Stimulated activated CD8-positive, alpha-beta memory T cell treated with anti-CD3 and anti-CD28 coated beads, Interleukin-4, amount 100 ng/mL, for 1 hour (primary cell): ENCODE results near the gene CALN1.

Experiments
- DNase-seq, 2 donors: peaks; one replicate each; pipeline ENCODE4 v3.0.0-alpha.2; 2020; ENCODE audit warnings: low read depth in 2 of 2, low spot score in 1 of 2

The CALN1 gene

DNA sequence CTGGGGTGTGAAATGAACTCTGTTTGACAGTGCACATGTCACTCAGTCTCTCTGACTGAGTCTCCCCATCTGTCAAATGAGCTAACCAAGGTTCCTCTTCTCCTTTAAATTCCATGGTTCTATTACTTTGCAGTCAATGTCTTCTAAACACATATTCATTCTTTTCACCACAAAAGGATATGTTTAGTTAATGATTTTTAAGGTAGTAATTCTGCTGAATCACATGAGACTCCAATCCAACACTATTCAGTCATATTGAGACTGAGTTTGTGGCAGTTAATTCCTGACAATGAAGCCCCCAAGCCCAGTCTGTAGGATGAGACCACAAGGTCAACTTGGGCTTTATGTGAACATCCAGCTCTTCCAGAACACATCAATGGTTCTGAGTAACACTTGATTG, 85.3 kb downstream of the CALN1 start:
- no peak for DNase-seq

DNA sequence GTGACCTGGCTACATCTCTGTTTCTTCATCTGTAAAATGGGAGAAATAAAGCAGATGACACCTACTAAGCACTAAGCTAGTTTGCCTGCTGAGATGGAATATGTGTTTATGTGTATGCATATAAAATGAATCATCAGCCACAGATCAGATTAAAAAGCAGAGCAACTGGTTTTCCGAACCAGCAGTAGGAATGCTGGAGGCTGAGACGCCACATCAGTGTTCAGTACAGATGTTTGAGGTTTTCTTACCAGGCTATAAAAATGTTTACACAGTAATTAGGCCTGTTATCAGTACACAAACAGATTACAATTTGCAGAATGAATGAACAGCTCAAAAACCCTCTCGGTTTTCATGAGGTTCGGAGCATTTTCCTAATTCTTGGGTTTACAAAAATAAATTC, 85.8 kb downstream of the CALN1 start:
- no peak for DNase-seq

DNA sequence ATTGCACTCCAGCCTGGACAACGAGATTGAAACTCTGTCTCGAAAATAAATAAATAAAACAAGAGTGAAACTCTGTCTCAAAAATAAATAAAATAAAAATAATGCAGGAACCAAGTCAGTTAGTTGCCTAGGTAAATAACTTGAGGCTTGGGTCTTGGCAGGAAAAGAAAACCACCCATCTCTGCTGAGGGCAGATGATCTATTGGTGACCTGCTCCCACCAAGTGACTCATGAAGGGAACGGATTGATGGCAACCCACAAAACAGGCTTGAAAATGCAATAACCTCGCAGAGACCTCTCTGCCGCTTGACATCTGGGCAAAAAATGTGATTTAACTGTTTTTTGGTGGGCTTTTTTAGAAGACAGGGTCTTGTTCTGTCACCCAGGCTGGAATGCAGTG, 86.6 kb downstream of the CALN1 start:
- no peak for DNase-seq

DNA sequence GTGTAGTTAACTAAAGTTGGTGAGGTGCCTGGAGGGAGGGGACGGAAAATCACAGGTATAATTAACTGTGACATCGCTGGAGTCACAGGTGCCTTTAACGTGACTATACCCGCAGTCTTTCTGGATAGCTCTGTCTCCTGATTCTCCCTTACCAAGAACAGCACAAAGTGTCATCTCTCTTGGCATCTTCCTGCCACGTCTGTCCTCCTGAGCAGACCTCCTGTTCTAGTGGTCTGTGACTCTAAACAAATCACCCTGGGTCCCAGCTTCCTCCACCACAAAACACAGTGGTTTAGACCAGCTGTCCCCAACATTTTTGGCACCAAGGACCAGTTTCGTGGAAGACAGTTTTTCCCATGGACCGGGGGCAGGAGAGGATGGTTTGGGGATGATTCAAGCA, 90.5 kb downstream of the CALN1 start:
- no peak for DNase-seq

DNA sequence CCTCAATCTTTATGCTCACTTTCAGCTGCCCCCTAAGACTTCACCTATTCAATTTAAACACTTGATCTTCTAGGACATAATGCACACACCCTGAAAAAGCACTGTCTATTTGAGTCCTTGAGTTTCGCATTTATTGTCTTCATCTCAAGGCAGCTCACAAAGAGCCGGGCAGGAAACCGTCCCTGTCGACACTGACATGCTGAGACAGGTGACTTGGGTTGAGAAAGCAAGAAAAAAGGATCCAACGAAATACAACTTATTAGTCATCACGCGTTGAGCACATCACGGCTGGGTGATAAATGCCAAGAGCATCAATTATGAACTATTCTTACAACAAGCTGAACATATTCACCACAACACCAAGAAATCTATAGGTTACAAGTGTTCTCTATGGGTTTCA, 91.1 kb downstream of the CALN1 start:
- no peak for DNase-seq

DNA sequence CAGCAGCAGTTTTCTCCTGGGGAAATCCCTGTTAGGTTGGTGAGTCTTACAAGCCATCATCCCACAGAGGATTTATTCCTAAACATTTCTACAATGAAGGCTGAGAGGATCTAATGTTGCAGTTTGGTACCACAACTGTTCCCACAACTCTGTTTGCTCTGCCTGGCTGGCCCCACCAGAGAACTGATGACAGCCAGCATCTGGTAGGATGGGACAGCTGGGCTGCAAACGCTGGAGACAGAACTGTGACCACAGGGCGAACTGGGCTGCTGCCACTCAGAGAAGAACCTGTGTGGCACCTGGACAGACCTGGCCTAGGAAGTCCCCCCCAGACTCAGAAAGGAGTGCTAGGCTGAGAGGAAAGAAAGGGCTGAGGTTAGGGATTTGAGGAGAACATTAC, 94.8 kb downstream of the CALN1 start:
- DNase-seq, result no peak

DNA sequence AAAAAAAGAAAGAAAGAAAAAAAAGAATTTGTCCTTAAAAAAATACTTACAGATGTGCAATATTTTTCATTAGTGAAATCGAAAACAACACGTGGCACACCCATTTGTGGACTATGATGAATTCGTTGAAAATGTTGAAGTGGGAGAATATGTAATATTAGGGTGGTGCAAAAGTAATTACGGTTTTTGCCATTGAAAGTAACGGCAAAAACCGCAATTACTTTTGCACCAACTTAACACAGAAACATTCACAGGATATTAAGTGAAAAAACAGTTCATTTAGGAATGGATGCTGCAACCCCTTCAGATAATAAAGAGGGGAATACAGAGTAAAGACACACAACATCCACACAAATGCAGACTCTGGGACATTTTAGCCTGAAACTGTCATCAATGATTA, 96.0 kb downstream of the CALN1 start:
- no peak for DNase-seq

DNA sequence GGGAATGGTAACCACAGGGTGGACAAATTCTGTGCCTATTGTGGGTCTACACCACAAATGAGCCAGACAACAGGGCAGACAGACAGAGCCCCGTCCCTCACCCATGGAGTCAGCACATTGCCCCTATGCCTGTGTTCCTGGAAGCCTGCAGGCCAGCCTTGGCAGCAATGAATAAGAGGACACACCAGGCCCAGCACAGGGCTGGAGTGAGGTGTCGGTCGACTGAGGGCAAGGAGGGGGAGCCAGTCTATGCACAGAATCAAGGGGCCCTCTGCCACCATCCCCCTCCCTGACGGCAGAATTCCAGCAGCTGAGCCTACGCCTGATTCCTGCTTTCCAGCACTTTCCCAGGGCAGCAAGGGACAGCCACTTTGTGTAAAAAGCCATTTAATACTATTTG, 98.2 kb downstream of the CALN1 start:
- no peak for DNase-seq

DNA sequence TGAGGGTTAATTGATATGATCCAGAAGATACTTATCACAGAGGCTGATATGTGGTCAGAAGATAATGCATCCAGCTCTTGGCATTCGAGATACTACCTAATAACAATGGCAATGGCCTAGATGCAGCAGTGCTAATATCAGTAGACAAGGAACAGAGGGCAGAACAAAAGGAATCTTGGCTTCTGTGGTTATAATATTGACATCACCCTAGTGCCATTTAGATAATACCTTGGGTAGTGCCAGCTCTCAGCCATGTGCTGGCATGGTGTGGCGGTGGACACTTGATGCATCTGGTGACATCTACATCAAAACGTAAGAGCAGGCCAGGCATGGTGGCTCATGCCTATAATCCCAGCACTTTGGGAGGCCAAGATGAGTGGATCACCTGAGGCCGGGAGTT, 101.8 kb downstream of the CALN1 start:
- no peak for DNase-seq

DNA sequence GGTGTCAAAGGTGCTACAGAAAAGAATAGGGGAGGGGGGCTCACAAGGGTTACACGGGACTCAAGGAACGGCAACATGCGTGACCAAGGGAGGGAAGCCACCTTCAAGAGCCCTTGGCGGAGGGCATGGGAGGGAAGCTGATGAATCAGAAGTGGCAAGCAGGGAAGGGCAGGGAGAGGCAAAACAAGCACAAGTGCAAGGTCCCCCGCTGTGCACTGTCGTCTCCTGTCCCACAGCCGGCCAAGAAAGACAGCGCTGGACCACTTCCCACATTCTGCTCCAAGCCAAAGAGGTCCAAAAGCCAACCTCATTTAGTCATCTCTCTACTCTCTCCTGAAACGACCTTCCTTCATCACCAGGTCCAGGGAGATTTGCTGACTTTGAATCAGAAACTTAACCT, 102.7 kb downstream of the CALN1 start:
- no peak for DNase-seq

DNA sequence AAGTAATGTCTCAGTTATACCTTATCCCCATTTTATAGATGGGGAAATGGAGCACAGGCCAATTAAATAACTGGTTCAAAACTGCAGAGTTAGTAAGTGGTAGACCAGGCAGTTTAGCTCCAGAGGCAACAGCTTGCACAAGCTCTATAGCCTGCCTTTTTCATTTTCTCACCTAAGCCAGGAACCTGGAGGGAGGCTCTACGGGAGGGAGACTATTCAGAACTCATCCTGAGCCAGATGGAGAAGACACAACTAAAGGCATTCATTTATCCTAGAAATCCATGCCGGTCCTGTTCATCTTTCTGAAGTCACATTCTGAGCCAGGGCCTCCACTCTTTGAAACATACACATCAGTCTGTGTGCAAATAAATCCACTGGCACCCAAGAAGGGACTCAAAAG, 103.2 kb downstream of the CALN1 start:
- no peak for DNase-seq

DNA sequence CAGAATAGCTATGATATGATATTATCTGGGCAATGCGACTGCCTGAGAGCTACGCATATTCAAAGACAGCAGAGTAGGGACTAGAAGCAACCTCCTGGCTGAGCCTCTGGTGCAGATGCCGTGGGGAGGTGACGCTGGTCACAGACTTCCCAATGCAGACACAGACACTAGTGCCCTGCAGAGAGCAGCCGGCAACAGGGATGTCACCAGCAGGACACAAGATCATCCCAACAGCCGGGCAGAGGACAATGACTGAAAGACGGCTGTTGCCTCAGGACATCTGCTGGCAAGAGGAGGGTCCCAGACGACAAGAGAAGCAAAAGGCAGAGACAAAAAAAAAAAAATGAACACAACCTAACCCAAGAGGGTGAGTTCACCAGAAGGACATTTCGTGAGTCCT, 104.6 kb downstream of the CALN1 start:
- no peak for DNase-seq

DNA sequence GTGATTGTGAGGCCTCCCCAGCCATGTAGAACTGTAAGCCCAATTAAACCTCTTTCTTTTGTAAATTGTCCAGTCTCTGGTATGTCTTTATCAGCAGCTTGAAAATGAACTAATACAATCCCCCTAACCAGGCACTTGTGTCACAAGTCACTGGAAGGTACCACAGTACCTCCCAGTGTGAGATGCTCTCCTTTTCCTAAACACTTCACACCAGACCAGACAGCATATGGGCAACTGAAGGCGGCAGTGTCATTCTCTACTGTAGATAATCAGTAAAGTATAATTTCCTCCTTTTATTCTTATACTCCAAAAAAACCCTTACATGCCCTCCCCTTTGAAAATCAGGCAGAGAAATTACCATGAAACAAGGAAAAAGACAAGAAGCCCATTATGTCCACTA, 113.2 kb downstream of the CALN1 start:
- no peak for DNase-seq

DNA sequence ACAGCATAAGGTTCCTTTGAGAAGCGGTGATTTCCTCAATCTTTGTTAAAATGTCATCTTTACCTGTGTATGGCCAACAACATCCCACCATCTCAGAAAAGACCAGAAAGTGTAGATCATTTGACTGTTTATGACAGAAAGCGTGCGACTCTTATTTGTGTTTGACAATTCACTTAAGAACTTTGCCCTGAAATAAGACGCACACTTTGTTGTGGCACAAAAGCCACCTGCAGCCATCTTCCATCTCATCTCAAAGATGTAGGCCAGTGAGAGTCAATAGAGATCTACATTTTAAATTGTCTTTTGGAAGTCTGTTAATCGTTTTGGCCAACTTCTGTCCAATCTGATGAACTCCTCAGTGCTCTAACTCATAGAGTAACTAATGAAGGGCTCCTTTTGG, 114.0 kb downstream of the CALN1 start:
- no peak for DNase-seq

DNA sequence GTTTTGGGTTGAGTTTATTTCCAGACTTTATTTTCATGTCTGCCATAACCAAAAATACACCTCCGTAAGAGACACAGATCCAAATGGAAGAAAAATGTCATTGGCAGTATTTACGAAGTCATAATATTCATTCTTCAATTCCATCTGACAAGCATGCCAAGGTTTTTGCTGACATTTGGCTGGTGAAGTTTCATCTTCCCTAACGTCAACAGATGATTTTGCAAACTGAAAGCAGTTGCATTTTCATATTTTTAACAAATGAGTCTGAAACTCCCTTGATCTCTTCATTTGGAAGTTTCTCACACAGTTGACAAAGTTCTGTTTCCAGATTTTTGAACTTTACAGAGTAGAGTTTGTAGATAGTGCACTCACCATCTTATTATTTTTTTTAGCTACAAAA, 114.5 kb downstream of the CALN1 start:
- no peak for DNase-seq

DNA sequence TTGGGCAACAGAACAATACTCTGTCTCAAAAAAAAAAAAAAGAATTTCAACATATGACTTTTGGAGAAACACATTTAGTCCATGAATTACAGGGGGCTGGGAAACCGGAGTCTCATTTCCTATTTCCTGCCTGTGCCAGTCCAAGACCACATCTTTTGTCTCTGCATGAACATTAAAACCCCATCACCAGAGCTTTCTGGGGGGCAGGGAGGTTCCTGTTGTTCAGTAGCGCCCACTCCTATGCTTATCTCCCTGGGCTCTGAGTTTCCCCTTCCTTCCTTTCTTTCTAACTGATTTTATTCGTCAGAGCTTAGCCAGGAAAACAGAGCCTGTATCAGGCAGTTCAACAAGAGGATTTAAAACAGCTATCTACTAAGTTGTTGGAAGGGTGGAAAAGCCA, 119.3 kb downstream of the CALN1 start:
- DNase-seq, result no peak

DNA sequence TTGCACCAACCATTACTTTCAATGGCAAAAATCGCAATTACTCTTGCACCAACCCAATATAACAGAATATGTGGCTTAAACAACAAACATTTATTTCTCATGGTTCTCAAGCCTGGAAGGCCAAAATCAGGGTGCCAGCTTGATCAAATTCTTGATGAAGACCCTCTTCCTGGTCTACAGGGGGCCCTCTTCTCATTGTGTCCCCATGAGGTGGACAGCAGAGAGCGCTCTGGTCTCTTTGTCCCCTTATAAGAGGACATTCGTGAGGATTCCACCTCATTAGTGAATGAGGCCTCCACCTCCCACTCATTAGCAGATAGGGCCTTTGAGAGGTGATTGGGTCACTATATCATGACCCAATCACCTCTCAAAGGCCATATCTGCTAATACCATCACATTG, 120.0 kb downstream of the CALN1 start:
- no peak for DNase-seq

DNA sequence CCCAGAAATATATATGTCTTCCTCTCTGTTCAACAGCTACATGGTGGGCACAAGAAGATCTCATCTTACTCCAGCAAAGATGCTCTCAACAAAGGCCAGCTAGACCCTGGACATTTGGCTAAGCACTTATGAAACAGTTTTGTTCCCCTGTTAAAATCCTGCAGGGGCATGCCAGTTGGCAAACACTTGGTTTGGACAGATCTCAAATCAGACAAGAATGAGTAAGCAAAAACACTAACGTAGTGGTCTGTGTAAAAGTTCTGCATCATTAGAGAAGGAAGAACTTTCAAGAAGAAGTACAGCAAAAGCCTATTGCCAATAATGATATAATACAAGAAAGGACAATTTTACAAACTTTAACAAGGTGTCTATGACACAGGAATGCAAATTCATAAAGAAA, 125.6 kb downstream of the CALN1 start:
- DNase-seq, result no peak

DNA sequence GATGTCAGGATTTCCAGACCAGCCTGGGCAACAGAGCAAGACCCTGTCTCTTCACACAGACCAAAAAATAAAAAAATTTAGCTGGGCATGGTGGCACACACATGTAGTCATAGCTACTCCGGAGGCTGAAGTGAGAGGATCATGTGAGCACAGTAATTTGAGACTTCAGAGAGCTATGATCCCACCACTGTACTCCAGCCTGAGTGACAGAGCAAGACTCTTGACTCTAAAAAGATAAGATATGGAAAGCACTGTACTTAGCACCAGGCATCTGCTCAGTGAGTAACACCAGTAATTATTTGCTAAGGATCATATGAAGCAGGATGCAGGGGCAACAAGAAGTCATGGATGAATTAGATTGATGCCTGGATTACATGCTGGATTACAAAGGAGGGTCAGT, 128.8 kb downstream of the CALN1 start:
- DNase-seq, result no peak

DNA sequence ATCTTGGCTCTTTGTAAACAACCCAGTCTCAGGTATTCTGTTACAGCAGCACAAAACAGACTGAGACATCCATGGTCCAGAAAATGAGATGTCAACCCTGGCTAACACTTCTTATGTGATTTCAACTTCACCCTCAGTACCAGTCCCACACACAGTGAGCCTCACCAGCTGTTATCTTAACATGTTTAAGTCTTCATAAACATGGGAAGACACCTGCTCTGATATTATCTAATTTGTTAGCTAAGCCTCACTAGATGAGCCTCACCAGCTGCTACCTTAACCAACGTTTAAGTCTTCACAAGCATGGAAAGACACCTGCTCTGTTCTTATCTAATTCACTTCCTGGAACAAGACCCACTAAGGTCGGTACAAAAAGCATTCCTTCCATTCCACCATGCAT, 130.8 kb downstream of the CALN1 start:
- no peak for DNase-seq

DNA sequence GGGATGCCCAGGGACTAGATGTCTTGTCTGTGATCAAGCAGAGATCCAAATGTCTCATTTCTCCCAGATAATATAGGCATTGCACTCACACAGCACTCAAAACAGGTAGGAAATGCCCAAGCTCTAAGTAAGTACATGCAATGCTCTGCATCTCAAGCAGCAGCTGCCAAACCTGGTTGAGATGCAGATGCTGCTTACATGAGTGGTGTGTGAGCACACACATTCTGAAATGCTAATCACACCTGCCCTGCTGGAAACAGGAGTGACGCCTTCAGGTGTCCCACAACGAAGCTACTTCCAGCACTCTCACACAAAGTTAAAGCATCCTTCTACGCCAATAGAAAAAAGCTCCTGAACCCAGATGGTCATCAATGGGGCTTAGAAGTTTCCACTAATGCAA, 132.9 kb downstream of the CALN1 start:
- DNase-seq, result no peak

DNA sequence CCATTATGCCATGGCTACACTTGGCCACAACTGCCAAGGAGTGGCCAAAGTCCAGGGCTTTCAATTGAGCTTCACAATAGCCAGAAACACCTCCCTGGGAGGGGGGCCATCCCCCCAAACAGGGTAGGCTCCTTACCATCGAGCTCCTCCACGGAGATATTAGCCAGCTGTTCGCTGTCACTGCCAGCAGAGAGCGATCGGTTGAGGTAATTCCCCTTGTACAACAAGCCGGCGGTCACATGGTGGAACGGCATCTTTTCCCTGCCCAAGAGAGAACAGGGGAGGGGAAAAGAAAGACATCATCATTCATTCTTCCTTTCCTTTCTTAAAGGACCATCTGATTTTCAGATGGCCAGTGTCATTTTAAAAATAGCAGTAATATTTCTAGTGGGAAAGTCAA, 133.6 kb downstream of the CALN1 start:
- DNase-seq, result no peak

DNA sequence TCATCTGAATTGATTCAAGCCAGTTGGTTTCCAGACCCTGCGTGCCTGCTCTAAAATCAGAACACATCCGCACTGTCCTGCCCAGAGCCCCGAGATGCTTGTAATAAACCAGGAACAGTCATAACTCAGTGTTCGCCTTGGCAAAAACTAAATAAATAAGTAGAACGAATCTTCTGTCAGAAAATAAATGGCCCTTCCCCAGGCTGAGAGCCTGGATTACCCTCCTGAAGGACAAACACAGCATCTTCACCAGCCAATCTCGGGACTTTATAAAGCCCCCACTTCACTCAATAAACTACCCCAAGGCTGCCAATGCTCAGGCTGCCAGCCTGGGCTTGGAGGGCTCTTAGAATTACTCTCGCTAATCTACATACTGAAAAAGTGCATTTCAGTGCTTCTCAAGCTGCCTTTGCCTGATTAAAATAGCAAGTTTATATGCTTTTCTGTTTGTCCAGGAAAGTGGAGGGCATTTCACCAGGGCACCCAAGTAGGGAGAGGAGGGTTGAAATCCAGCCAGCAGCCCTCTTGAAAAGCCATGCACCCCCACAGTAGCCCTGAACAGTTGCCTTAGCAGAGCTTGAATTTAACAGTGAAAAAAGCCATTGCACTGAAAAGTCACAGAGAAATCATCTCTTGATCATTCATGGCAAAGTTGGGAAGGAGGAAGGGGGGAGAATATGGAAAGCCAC, 136.6 kb downstream of the CALN1 start:
- DNase-seq, result no peak

DNA sequence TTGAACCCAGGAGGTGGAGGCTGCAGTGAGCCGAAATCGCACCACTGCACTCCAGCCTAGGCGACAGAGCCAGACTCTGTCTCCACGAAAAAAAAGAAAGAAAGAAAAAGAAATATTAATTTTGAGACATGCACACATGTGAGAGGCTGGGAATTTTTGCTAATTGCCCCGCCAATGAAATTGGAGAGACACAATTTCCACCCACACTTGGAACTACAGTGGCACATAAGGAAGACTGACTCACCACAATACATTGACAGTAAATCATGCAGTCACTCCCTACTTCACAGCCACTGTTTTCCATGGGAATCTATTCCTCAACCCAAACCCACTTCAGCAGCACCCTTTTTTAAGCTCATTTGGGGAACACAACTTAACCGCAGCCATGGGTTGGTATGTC, 139.7 kb downstream of the CALN1 start:
- no peak for DNase-seq
